ENCODE data around the gene RPLP2.

- TF ChIP-seq CTCF (conservative IDR thresholded peaks at IDR 0.05) (no peak), EZH2 (IDR thresholded peaks at IDR 0.05; ENCODE audit: low read depth) (no peak)
Measured at GRCh38 chr11:766106-766935, 43.4 kb upstream of the RPLP2 start.
